Measurements from ENCODE around the gene HECTD4.

DNA sequence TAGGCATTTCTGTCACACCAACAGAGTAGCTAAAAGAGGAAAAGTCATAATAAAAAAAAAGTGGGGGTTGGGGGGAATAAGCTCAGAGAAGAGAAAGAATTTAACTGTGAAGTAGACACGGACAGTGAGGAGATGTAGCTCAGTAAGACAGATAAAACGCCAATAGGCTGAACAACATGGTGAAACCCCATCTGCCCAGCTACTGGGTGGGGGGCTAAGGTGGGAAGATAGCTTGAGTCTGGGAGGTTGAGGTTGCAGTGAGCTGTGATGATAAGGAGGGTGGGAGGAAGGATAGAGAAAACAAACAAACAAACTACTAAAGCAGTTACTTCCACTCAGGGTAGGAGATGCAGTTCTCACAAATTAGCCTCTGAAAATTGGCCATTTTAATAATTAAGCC, 25.0 kb downstream of the HECTD4 start:
- TF ChIP-seq, protein P1, sequence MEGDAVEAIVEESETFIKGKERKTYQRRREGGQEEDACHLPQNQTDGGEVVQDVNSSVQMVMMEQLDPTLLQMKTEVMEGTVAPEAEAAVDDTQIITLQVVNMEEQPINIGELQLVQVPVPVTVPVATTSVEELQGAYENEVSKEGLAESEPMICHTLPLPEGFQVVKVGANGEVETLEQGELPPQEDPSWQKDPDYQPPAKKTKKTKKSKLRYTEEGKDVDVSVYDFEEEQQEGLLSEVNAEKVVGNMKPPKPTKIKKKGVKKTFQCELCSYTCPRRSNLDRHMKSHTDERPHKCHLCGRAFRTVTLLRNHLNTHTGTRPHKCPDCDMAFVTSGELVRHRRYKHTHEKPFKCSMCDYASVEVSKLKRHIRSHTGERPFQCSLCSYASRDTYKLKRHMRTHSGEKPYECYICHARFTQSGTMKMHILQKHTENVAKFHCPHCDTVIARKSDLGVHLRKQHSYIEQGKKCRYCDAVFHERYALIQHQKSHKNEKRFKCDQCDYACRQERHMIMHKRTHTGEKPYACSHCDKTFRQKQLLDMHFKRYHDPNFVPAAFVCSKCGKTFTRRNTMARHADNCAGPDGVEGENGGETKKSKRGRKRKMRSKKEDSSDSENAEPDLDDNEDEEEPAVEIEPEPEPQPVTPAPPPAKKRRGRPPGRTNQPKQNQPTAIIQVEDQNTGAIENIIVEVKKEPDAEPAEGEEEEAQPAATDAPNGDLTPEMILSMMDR (IDR thresholded peaks at IDR 0.05) = no peak
- TF ChIP-seq POLR2A (IDR thresholded peaks at IDR 0.05) = no peak
